Fibroblast of mammary gland (primary cell): ENCODE data around the gene SLC25A48.

Experiments used
- DNase-seq: peaks from one replicate; pipeline ENCODE4 v3.0.0-alpha.2; 2010; ENCODE audit warnings: low read depth
- H3K4me3 ChIP-seq: 2 replicates; pipeline ENCODE4 v1.5.1; 2011; ENCODE audit warnings: low read depth, mild to moderate bottlenecking, low read length, moderate library complexity; ENCODE audit not compliant: control insufficient read depth
- CTCF ChIP-seq: conservative IDR thresholded peaks from 2 replicates; pipeline ENCODE4 v1.5.1; 2011; ENCODE audit warnings: low read depth, low read length, inconsistent platforms; ENCODE audit not compliant: control insufficient read depth, insufficient read depth

SLC25A48 gene

GRCh38 chr5:135891268-135891667 is 56.8 kb downstream of the SLC25A48 start:
- DNase-seq, result no peak
- TF ChIP-seq CTCF, result no peak
- no peak overlapping the region for H3K4me3 ChIP-seq

DNA sequence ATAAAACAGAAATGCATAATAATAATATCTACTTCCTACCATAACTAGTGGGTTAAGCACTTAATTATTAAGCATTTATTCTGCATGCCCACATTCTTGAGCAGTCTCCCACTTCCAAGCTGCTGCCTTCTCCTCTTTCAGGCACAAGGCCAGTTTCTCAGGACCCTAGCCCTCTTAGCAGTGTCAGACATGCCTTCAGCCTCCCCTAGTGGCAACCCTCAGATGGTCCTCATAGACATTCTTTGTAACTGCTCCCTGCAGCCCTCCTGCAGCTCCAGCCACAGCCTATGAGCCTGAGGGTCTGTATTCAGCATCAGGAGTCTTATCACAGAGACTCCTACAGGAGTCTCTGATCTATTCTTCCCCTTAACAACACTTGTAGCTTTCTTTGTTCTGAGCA is 57.3 kb downstream of the SLC25A48 start:
- TF ChIP-seq CTCF, result no peak
- H3K4me3 ChIP-seq, result no peak overlapping the region
- no peak for DNase-seq

DNA sequence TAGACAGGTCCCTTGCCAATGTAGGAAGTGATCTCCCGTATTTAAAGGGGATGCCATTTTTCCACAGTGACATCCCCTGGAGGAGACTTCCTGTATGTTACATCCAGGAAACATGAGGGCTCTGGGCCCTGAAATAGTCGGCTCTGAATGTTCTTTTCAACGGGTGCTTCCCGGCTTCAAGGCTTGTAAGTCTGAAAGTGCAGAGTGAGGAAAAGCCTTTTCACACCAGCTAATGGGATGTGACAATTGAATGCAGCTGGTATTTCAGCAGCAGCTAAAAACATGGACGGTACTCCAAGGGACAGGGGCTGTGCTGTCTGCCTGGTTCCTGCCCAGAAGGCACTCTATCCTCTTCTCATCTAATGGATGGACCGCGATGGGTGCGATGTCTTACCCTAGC is 59.8 kb downstream of the SLC25A48 start:
- H3K4me3 ChIP-seq, result no peak overlapping the region
- TF ChIP-seq CTCF, result no peak
- no peak for DNase-seq

GRCh38 chr5:135894789-135895188 is 60.3 kb downstream of the SLC25A48 start:
- no peak for DNase-seq
- no peak overlapping the region for H3K4me3 ChIP-seq
- TF ChIP-seq CTCF, result no peak

- no peak within 1 kb of the TSS for H3K4me3 ChIP-seq
- no peak for TF ChIP-seq CTCF
- no peak for DNase-seq
Observed at GRCh38 chr5:135895474-135896006, 61.1 kb downstream of the SLC25A48 start, which contains the start of gene IL9. TSS of gene IL9 (minus strand) at chr5:135895841. CDS start at chr5:135895816, 25 bp downstream.

DNA sequence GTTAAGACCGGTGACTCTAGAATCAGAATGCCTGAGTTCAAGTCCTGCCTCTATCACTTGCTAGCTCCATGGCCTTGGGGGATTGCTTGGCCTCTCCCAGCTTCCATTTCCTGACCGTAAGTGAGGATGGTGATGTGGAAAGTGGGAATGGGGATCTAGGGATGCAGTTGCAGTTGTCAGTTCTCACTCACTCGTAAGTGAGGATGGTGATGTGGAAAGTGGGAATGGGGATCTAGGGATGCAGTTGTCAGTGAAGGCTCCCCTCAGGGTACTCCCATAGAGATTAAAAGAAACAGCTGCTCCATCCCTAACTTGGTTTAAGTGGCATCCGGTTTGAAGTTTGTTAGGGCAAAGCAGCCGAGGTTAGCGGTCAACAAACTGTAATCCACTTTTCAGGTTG is 64.2 kb downstream of the SLC25A48 start:
- TF ChIP-seq CTCF, result no peak
- no peak for DNase-seq
- no peak overlapping the region for H3K4me3 ChIP-seq

- no peak overlapping the region for H3K4me3 ChIP-seq
- DNase-seq, result no peak
- TF ChIP-seq CTCF, result no peak
Observed at GRCh38 chr5:135900276-135900675, 65.8 kb downstream of the SLC25A48 start.
